Dermis microvascular lymphatic vessel endothelial cell (primary cell): ENCODE results near the gene WDFY4. TPM values are rescaled to one million over a fixed set of nuclear protein-coding genes. Genes with fewer than 3 reads are reported as not detected.

ENCODE experiments used
- DNase-seq, 2 donors: peaks; one replicate each; pipeline versions ENCODE4 v3.0.0 to v3.0.0-alpha.2; 2010; ENCODE audit warnings: low read depth in 2 of 2
- total RNA-seq: library from RNA; depleted of rRNA; stranded (reverse); fragments of >200 nt; gene quantifications from 2 replicates; pipeline ENCODE4 v1.2.1, GENCODE V29; 2014

WDFY4 gene
- total RNA-seq, 1 donor from 2014 or later, result under 0.01 TPM

- no peak for DNase-seq
Measured at GRCh38 chr10:48772059-48772458, 87.4 kb downstream of the WDFY4 start.

DNA sequence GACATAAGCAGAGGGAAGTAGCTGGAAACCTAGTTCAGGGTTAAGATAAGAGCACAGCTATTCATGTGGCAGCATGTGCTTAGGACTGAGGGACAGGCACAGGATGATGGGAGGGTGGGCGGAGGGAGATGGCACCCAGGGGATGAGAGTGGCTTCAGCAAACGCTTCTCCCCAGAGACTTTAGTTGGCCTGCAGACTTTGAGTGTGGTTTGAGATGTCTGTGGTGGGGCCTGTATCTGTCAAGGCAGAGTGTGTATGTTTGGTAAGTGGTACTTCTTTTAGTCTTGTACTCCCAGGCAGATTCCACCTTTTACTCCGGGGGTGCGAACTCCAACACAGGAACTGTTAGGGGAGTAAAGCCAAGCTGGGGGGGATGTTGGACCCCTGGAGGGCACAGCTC, 88.9 kb downstream of the WDFY4 start:
- no peak for DNase-seq

DNA sequence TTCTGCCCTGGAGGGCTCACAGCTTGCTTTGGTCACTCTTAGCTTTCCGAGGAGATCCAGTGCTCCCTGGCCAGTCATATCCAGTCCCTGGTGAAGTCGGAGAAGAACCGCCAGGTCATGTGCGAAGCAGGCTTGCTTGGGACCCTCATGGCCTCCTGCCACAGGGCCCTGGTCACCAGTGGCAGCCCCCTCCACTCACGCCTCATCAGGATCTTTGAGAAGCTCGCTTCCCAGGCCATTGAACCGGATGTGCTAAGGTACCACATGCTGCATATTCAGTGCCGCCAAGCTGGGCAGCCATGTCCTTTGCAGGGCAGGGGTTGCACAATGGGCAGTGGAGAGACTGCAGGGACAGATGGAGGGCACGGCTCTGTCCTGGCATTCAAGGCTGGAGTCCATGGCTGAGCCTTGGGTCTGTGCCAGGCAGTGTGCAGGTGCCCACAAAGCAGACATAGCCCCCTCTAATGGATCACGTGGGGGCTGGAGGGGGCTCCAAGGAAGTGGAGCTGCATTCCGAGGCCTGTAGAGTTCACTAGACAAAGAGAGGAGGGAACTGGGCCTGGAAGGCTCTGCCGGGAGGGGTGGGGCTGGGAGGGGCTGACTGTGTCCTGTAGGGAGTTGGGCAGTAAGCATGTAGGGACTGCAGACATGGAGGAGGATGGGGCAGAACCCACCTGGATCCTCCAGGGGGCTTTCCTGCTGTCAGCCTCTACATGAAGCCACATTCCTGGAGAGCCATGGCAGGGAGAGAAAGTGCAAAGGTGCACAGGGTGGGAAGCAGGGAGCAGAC, 89.9 kb downstream of the WDFY4 start:
- DNase-seq, result no peak

- DNase-seq, result no peak
Measured at GRCh38 chr10:48775206-48775517, 90.5 kb downstream of the WDFY4 start.

GRCh38 chr10:48776005-48776522, 91.4 kb downstream of the WDFY4 start:
- DNase-seq, result no peak

GRCh38 chr10:48776528-48776927, 91.9 kb downstream of the WDFY4 start:
- no peak for DNase-seq

- DNase-seq, result no peak
Measured at GRCh38 chr10:48777110-48777509, 92.4 kb downstream of the WDFY4 start.

GRCh38 chr10:48778193-48778857, 93.7 kb downstream of the WDFY4 start:
- DNase-seq, result no peak

GRCh38 chr10:48779077-48779476, 94.4 kb downstream of the WDFY4 start:
- DNase-seq, result no peak

- DNase-seq, result no peak
Measured at GRCh38 chr10:48779546-48780152, 95.0 kb downstream of the WDFY4 start.

DNA sequence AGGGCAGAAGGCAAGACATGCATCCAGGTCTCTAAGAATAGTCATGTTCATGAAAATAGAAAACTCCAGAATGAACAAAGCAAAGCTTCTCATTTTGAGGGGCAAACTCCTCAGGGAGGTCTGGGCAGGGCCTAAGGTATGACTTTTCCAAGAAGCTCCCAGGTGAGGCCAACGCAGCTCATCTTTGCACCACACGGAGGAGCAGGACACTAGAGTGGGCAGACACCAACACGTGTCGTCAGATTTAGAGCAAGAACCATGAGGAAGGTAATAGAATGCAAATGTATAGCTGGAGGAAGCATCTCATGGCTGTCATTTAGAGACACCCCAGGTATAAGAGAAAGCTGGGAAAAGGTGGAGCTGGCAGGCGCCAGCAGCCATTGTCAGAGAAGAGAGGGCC, 95.7 kb downstream of the WDFY4 start:
- DNase-seq, result no peak

DNA sequence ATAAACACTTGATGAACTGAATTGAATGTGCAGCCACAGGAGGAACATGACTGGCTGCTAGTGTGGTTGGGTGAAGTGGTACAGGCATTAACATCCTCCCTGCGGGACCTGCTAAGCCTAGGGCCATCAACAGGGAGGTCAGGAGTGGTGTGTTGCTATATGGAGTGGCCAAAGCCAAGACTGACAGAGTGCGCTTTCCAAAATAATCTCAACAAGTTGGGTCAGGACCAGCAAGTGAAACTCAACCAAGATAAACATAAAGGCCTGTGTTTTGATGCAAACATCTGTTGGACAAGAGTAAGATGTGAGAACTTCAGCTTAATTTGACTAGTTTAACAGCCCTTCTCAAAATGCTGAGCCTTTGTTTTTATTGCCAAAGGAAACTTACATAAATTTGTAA, 97.7 kb downstream of the WDFY4 start:
- DNase-seq, result no peak

GRCh38 chr10:48784031-48784430, 99.4 kb downstream of the WDFY4 start:
- DNase-seq, result peak in 1 of 2 donors; percentile 5

GRCh38 chr10:48785796-48786195, 101.1 kb downstream of the WDFY4 start:
- no peak for DNase-seq

- no peak for DNase-seq
Measured at GRCh38 chr10:48786606-48787282, 102.1 kb downstream of the WDFY4 start.

DNA sequence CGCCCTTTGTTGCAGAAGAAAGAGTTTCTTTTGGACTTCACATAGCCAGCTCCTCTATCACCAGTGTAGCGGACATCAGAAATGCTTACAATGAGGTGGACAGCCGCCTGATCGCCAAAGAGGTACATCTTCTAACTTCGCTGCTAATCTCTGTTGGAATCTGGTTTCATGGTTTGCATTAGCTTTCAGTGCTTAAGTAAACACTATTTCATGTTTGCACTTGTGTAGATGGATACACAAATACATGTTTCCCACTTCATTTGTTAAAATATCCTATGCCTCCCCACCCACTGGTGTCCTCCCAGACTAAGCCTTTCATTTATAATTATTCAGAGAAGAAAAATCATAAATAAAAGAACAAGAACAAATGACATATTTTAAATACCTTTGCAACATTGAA, 103.9 kb downstream of the WDFY4 start:
- no peak for DNase-seq

DNA sequence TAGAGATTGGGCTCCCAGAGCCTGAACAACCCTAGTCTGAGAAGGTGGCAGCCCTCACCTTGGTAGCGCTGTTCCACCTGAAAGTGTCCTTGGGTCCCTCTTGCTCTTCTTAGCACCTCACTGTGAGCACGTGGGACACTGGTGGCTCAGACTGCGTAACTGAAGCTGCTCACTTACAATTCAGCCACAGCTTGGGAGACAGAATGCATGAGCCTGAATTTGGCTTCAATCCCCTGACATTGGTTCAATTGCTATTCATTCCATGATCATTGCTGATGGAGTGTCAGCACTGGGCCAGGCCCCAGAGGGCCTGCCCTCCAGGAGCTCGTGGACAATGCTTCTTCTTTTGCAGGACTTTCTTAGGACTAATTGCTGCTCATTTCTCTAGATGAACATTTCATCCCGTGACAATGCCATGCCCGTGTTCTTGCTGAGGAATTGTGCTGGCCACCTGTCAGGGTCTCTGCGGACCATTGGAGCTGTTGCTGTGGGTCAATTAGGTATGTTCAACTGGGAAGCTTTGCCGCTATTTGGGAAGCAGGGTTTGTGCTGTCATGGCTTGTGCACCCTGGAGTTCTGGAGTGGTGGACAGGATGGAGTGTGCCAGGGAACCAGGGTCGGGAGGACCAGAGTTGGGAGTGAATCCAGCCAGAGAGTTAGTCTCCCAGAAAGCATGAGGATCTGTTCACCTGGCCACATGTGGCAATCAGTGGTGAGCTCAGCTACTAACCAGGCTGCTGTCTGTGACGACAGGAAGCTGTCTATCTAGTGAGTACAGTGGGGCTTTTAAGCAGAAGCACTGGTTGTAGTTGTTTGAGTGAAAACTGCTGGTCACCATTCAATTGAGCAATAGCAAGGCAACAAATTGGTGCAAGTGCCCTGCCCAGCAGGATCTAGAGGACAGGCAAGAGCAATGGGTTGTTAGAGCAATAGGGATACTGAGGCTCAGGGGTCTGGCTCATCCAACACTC, 105.1 kb downstream of the WDFY4 start:
- DNase-seq, result no peak

DNA sequence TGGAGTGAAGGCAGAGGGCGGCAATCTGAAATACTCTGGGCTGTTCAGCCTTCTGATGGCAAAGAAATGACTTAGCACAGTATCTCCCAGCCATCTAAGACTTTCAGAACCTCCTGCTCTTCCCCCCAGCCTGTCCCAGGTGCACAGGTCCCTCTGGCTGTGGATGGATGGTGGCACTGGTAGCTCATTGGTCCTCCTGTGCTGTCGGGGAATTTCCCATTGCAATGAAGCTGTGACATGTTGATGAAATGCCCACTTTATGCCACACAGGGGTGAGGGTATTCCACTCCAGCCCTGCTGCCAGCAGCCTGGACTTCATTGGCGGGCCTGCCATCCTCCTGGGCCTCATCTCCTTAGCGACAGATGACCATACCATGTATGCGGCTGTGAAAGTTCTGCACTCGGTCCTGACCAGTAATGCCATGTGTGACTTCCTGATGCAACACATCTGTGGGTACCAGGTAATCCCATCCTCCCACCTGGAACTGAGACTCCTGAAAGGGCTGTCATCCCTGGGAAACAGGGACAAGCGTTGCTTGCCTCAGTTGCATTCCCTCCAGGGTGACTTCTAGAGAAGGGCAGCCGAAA, 105.9 kb downstream of the WDFY4 start:
- DNase-seq, result no peak

GRCh38 chr10:48791267-48791928, 106.7 kb downstream of the WDFY4 start:
- DNase-seq, result no peak

DNA sequence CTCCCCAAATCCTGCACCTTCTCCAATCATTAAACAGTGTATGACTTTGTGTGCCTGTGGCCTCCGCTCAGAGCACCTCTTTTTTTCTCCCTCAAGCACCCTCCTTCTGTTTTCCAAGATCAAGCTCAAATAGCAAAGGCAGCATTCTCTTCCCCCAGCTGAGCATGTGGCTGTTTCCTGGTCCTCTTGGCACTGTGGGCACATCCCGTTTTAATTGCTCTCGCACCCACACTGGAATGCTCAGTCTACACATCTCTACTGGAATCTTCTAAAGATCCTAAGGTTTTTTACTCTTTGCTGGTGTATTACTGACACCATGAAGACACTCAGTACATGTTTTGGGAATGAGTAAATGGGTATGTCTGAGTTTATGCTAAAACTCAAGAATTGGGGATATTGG, 107.4 kb downstream of the WDFY4 start:
- DNase-seq, result no peak
